ENCODE data around the gene FASN.

DNA sequence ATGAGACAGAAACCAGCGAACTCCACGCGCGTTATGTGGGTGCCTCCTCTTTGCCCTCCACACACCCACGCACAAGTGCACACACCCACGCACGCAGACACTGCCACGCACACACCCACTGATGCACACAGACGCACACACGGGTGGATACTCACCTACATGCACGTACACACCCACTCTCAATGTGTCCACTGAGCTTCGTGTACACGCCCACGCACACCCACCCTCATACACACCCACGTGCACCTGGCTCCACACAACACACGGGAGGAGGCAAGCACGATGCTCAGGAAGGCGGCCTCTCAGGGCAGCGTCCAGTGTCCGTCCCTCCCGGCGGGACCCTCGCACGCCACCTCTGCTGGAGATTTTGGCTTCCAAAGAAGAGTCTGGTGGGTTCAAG is 50.7 kb downstream of the FASN start:
- TF ChIP-seq, protein P1, sequence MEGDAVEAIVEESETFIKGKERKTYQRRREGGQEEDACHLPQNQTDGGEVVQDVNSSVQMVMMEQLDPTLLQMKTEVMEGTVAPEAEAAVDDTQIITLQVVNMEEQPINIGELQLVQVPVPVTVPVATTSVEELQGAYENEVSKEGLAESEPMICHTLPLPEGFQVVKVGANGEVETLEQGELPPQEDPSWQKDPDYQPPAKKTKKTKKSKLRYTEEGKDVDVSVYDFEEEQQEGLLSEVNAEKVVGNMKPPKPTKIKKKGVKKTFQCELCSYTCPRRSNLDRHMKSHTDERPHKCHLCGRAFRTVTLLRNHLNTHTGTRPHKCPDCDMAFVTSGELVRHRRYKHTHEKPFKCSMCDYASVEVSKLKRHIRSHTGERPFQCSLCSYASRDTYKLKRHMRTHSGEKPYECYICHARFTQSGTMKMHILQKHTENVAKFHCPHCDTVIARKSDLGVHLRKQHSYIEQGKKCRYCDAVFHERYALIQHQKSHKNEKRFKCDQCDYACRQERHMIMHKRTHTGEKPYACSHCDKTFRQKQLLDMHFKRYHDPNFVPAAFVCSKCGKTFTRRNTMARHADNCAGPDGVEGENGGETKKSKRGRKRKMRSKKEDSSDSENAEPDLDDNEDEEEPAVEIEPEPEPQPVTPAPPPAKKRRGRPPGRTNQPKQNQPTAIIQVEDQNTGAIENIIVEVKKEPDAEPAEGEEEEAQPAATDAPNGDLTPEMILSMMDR (IDR thresholded peaks at IDR 0.05): no peak
- TF ChIP-seq POLR2A (IDR thresholded peaks at IDR 0.05): no peak
